ENCODE results near the gene NHLRC1.

- TF ChIP-seq, protein P1, sequence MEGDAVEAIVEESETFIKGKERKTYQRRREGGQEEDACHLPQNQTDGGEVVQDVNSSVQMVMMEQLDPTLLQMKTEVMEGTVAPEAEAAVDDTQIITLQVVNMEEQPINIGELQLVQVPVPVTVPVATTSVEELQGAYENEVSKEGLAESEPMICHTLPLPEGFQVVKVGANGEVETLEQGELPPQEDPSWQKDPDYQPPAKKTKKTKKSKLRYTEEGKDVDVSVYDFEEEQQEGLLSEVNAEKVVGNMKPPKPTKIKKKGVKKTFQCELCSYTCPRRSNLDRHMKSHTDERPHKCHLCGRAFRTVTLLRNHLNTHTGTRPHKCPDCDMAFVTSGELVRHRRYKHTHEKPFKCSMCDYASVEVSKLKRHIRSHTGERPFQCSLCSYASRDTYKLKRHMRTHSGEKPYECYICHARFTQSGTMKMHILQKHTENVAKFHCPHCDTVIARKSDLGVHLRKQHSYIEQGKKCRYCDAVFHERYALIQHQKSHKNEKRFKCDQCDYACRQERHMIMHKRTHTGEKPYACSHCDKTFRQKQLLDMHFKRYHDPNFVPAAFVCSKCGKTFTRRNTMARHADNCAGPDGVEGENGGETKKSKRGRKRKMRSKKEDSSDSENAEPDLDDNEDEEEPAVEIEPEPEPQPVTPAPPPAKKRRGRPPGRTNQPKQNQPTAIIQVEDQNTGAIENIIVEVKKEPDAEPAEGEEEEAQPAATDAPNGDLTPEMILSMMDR (IDR thresholded peaks at IDR 0.05) = no peak
- TF ChIP-seq GABPA (IDR thresholded peaks at IDR 0.05; ENCODE audit: low read depth) (no peak; the same call in none of the 2 replicates), MAX (IDR thresholded peaks at IDR 0.05; ENCODE audit: low read depth) (peak; percentile 21; the same call in 1 of the 2 replicates), EZH2phosphoT487 (IDR thresholded peaks at IDR 0.05; ENCODE audit: borderline replicate concordance, low read depth) (no peak), CHD2 (IDR thresholded peaks at IDR 0.05; ENCODE audit: low read length, partially characterized antibody) (no peak), MXI1 (IDR thresholded peaks at IDR 0.05; ENCODE audit: low read depth, low read length) (no peak; the same call in 1 of the 2 replicates), POLR2AphosphoS5 (IDR thresholded peaks at IDR 0.05; ENCODE audit: low read depth, low read length) (no peak), FOSL2 (IDR thresholded peaks at IDR 0.05; ENCODE audit: borderline replicate concordance, low read depth) (no peak), USF1 (IDR thresholded peaks at IDR 0.05; ENCODE audit: borderline replicate concordance, low read depth) (no peak; the same call in 1 of the 2 replicates), TCF12 (IDR thresholded peaks at IDR 0.05) (no peak), EP300 (IDR thresholded peaks at IDR 0.05; ENCODE audit: borderline replicate concordance in 1 of 2, low read depth in 1 of 2, low read length in 1 of 2) (no peak; a peak in 1 of 4 replicates), SMC3 (IDR thresholded peaks at IDR 0.05; ENCODE audit: low read depth, low read length) (no peak)
- TF ChIP-seq, protein P2, sequence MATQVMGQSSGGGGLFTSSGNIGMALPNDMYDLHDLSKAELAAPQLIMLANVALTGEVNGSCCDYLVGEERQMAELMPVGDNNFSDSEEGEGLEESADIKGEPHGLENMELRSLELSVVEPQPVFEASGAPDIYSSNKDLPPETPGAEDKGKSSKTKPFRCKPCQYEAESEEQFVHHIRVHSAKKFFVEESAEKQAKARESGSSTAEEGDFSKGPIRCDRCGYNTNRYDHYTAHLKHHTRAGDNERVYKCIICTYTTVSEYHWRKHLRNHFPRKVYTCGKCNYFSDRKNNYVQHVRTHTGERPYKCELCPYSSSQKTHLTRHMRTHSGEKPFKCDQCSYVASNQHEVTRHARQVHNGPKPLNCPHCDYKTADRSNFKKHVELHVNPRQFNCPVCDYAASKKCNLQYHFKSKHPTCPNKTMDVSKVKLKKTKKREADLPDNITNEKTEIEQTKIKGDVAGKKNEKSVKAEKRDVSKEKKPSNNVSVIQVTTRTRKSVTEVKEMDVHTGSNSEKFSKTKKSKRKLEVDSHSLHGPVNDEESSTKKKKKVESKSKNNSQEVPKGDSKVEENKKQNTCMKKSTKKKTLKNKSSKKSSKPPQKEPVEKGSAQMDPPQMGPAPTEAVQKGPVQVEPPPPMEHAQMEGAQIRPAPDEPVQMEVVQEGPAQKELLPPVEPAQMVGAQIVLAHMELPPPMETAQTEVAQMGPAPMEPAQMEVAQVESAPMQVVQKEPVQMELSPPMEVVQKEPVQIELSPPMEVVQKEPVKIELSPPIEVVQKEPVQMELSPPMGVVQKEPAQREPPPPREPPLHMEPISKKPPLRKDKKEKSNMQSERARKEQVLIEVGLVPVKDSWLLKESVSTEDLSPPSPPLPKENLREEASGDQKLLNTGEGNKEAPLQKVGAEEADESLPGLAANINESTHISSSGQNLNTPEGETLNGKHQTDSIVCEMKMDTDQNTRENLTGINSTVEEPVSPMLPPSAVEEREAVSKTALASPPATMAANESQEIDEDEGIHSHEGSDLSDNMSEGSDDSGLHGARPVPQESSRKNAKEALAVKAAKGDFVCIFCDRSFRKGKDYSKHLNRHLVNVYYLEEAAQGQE (IDR thresholded peaks at IDR 0.05; ENCODE audit: low read depth, low read length) = no peak
- TF ChIP-seq, protein P3, sequence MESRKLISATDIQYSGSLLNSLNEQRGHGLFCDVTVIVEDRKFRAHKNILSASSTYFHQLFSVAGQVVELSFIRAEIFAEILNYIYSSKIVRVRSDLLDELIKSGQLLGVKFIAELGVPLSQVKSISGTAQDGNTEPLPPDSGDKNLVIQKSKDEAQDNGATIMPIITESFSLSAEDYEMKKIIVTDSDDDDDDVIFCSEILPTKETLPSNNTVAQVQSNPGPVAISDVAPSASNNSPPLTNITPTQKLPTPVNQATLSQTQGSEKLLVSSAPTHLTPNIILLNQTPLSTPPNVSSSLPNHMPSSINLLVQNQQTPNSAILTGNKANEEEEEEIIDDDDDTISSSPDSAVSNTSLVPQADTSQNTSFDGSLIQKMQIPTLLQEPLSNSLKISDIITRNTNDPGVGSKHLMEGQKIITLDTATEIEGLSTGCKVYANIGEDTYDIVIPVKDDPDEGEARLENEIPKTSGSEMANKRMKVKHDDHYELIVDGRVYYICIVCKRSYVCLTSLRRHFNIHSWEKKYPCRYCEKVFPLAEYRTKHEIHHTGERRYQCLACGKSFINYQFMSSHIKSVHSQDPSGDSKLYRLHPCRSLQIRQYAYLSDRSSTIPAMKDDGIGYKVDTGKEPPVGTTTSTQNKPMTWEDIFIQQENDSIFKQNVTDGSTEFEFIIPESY (IDR thresholded peaks at IDR 0.05; ENCODE audit: borderline replicate concordance, low read depth) = no peak
These were observed 32.8 kb upstream of the NHLRC1 start, which contains the start of gene KDM1B for GRCh38 chr6:18155150-18155863.

All from SK-N-SH (cell line).